Endothelial cell (in vitro differentiated cells): ENCODE results near the gene CEBPA. TPM values are rescaled to one million over a fixed set of nuclear protein-coding genes. Genes with fewer than 3 reads are reported as not detected.

Experiments
- DNase-seq: peaks from one replicate; pipeline ENCODE4 v3.0.0; 2021; ENCODE audit warnings: low spot score
- H3K27ac Mint-ChIP-seq: one replicate; pipeline ENCODE4 v1.8.0; 2021; ENCODE audit warnings: mixed read lengths, inconsistent platforms; ENCODE audit not compliant: unreplicated experiment
- H3K27me3 Mint-ChIP-seq: one replicate; pipeline ENCODE4 v1.8.0; 2021; ENCODE audit warnings: mild to moderate bottlenecking, moderate library complexity, mixed read lengths, inconsistent platforms; ENCODE audit not compliant: unreplicated experiment
- H3K36me3 Mint-ChIP-seq: one replicate; pipeline ENCODE4 v1.8.0; 2021; ENCODE audit warnings: mild to moderate bottlenecking, low read depth, mixed read lengths, inconsistent platforms; ENCODE audit not compliant: unreplicated experiment
- H3K4me1 Mint-ChIP-seq: one replicate; pipeline ENCODE4 v1.8.0; 2021; ENCODE audit warnings: mild to moderate bottlenecking, mixed read lengths, inconsistent platforms; ENCODE audit not compliant: unreplicated experiment
- H3K4me3 Mint-ChIP-seq: one replicate; pipeline ENCODE4 v1.8.0; 2021; ENCODE audit warnings: mild to moderate bottlenecking, mixed read lengths, inconsistent platforms; ENCODE audit not compliant: unreplicated experiment
- H3K9me3 Mint-ChIP-seq: one replicate; pipeline ENCODE4 v1.8.0; 2021; ENCODE audit warnings: mixed read lengths, inconsistent platforms; ENCODE audit not compliant: unreplicated experiment
- CTCF ChIP-seq: fragments of 200-600 bp; sonication (generic); IDR thresholded peaks from one replicate; pipeline ENCODE4 v1.5.0; 2021; ENCODE audit warnings: antibody characterized with exemption; ENCODE audit not compliant: unreplicated experiment
- total RNA-seq: library from RNA; stranded (reverse); fragmentation: NEBNext Ultra II Directional; extraction: Animal tissue kit (Norgen Biotek cat#: 25700); gene quantifications from one replicate; pipeline ENCODE4 v1.2.1, GENCODE V29; 2021; ENCODE audit not compliant: unreplicated experiment

The CEBPA gene
- total RNA-seq, 1 donor from 2014 or later = 0.59 TPM

GRCh38 chr19:33277434-33277833 is 24.9 kb downstream of the CEBPA start:
- Mint-ChIP-seq H3K36me3 (peaks cover 12% of the 10 kb centered on the region), H3K27ac (no peak overlapping the region), H3K4me3 (no peak overlapping the region), H3K9me3 (no peaks in the 10 kb centered on the region), H3K27me3 (peaks cover 10% of the 10 kb centered on the region), H3K4me1 (peaks cover 13% of the 10 kb centered on the region)
- no peak for DNase-seq
- TF ChIP-seq CTCF = no peak

GRCh38 chr19:33275933-33276619 is 26.3 kb downstream of the CEBPA start:
- no peak overlapping the region for H3K27ac Mint-ChIP-seq
- H3K36me3 Mint-ChIP-seq = peaks cover 12% of the 10 kb centered on the region
- DNase-seq = no peak
- no peak overlapping the region for H3K4me3 Mint-ChIP-seq
- H3K27me3 Mint-ChIP-seq = peaks cover 10% of the 10 kb centered on the region
- no peaks in the 10 kb centered on the region for H3K9me3 Mint-ChIP-seq
- peaks cover 13% of the 10 kb centered on the region for H3K4me1 Mint-ChIP-seq
- no peak for TF ChIP-seq CTCF

- TF ChIP-seq CTCF = no peak
- H3K4me3 Mint-ChIP-seq = no peak overlapping the region
- H3K27me3 Mint-ChIP-seq = peaks cover 10% of the 10 kb centered on the region
- no peak for DNase-seq
- H3K9me3 Mint-ChIP-seq = no peaks in the 10 kb centered on the region
- H3K4me1 Mint-ChIP-seq = peaks cover 13% of the 10 kb centered on the region
- H3K36me3 Mint-ChIP-seq = peaks cover 12% of the 10 kb centered on the region
- no peak overlapping the region for H3K27ac Mint-ChIP-seq
These were observed 26.8 kb downstream of the CEBPA start for GRCh38 chr19:33275559-33275932.

- H3K9me3 Mint-ChIP-seq = no peaks in the 10 kb centered on the region
- no peak overlapping the region for H3K4me3 Mint-ChIP-seq
- peaks cover 6% of the 10 kb centered on the region for H3K27me3 Mint-ChIP-seq
- no peak for TF ChIP-seq CTCF
- H3K36me3 Mint-ChIP-seq = peaks cover 8% of the 10 kb centered on the region
- no peak overlapping the region for H3K27ac Mint-ChIP-seq
- H3K4me1 Mint-ChIP-seq = peaks cover 13% of the 10 kb centered on the region
- no peak for DNase-seq
These were observed 27.4 kb downstream of the CEBPA start for GRCh38 chr19:33274663-33275558.
